ENCODE measurements around the gene EGLN3. TPM values are rescaled to one million over a fixed set of nuclear protein-coding genes. Genes with fewer than 3 reads are reported as not detected.
"Not testable (repeated sequence)": the region's sequence is repeated elsewhere in the genome, so short reads cannot be mapped to it uniquely, and the experiment has no call there.

Gene EGLN3
- total RNA-seq, 6 donors from 2014 or later = 2.9 to 12.6 (median 8.5) TPM

DNA sequence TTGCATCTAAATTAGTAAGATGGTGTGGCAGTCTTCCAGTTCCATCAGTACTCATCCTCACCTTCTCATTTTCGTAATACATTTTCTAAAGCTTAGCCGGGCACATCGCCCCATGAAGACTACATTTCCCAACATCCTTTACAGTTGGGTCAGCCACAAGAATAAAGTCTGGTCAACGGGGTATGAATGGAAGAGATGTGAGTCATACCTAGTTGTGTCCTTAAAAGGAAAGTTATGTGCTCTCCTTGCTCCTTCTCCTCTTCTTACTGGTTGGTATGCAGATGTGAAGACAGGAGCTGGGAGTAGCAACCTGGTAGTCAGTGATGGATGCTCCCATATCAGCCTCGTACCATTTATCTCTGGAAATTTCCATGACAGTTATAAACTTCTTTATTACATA lies 35.9 kb upstream of the EGLN3 start:
- no peaks in the 10 kb centered on the region for H3K4me1 ChIP-seq
- ATAC-seq (ENCODE audit: low FRiP score in 2 of 2) (peak in 1 of 2 donors; percentile 32), DNase-seq (no peak)
- H3K27ac ChIP-seq = no peak overlapping the region
- TF ChIP-seq POLR2AphosphoS5 (IDR thresholded peaks at IDR 0.05) (no peak), POLR2A (IDR thresholded peaks at IDR 0.05) (no peak), EP300 (IDR thresholded peaks at IDR 0.05) (no peak)
- TF ChIP-seq, protein P1, sequence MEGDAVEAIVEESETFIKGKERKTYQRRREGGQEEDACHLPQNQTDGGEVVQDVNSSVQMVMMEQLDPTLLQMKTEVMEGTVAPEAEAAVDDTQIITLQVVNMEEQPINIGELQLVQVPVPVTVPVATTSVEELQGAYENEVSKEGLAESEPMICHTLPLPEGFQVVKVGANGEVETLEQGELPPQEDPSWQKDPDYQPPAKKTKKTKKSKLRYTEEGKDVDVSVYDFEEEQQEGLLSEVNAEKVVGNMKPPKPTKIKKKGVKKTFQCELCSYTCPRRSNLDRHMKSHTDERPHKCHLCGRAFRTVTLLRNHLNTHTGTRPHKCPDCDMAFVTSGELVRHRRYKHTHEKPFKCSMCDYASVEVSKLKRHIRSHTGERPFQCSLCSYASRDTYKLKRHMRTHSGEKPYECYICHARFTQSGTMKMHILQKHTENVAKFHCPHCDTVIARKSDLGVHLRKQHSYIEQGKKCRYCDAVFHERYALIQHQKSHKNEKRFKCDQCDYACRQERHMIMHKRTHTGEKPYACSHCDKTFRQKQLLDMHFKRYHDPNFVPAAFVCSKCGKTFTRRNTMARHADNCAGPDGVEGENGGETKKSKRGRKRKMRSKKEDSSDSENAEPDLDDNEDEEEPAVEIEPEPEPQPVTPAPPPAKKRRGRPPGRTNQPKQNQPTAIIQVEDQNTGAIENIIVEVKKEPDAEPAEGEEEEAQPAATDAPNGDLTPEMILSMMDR (IDR thresholded peaks at IDR 0.05) = no peak
- 82 to 84% methylated on average over 5 of the region's 5 CpGs for WGBS, 2 donors
- H3K9me3 ChIP-seq = peaks cover 0 to 4% (median 0%) of the 10 kb centered on the region in 4 donors
- H3K27me3 ChIP-seq = no peaks in the 10 kb centered on the region
- H3K36me3 ChIP-seq = no peaks in the 10 kb centered on the region
- H3K4me3 ChIP-seq = no peak overlapping the region

GRCh38 chr14:33985242-33985641 lies 34.4 kb upstream of the EGLN3 start:
- Histone ChIP-seq H3K27me3 (no peaks in the 10 kb centered on the region), H3K27ac (no peak overlapping the region), H3K4me3 (no peak overlapping the region), H3K9me3 (peaks cover 0 to 4% (median 0%) of the 10 kb centered on the region in 4 donors), H3K36me3 (no peaks in the 10 kb centered on the region), H3K4me1 (no peaks in the 10 kb centered on the region)
- WGBS, 2 donors = 82 to 92% methylated on average over 2 of the region's 2 CpGs
- ATAC-seq (ENCODE audit: low FRiP score in 2 of 2) = no peak
- DNase-seq = no peak
- TF ChIP-seq, protein P1 (IDR thresholded peaks at IDR 0.05) = no peak
- TF ChIP-seq EP300 (IDR thresholded peaks at IDR 0.05) = no peak
- TF ChIP-seq POLR2AphosphoS5 (IDR thresholded peaks at IDR 0.05) = no peak

GRCh38 chr14:33979613-33980276 lies 28.9 kb upstream of the EGLN3 start:
- Histone ChIP-seq H3K27me3 (no peaks in the 10 kb centered on the region), H3K27ac (no peak overlapping the region), H3K9me3 (no peaks in the 10 kb centered on the region), H3K4me3 (no peak overlapping the region), H3K4me1 (no peaks in the 10 kb centered on the region), H3K36me3 (no peaks in the 10 kb centered on the region)
- WGBS, 2 donors = 68 to 76% methylated on average over 7 of the region's 7 CpGs
- ATAC-seq (ENCODE audit: low FRiP score in 2 of 2) (no peak), DNase-seq (no peak)
- TF ChIP-seq POLR2AphosphoS5 (IDR thresholded peaks at IDR 0.05) (no peak), EP300 (IDR thresholded peaks at IDR 0.05) (no peak), POLR2A (IDR thresholded peaks at IDR 0.05) (no peak)
- TF ChIP-seq, protein P1 (IDR thresholded peaks at IDR 0.05) = no peak

DNA sequence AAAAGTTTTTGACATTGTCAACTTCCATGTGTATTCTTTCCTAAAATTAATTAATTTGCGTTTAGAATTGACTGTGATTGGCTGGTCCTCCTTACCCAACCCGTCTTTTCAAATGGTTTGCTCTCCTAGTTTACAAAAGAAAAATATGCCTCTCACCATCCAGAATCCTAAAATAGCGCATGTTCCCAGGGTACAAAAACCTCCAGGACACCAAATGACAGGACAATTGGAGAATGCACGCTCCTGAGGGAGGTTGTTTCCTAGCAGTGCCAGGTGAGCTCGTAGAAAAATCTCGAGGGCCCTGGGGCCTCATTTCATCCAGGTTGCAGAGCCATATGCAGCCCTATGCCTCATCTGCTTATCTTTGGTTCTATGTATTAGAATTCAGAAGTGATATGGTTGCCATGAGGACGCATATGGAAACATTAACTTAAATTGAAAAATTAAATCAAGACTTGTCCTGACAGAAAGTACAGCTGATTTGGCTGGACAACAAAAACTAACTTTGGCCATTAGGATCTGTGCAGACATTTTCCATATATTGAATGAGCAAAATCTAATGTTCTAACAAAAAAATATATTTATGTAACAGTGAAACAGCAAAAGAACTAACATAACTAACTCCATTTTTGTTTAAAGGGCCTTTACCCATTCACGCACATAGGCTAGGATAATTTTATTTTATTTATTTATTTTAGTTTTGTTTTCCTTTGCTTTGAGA lies 28.2 kb upstream of the EGLN3 start:
- H3K27ac ChIP-seq = no peak overlapping the region
- no peaks in the 10 kb centered on the region for H3K4me1 ChIP-seq
- TF ChIP-seq POLR2AphosphoS5 (IDR thresholded peaks at IDR 0.05) (no peak), POLR2A (IDR thresholded peaks at IDR 0.05) (no peak)
- H3K9me3 ChIP-seq = no peaks in the 10 kb centered on the region
- 84 to 87% methylated on average over 8 of the region's 8 CpGs for WGBS, 2 donors
- H3K27me3 ChIP-seq = no peaks in the 10 kb centered on the region
- H3K36me3 ChIP-seq = no peaks in the 10 kb centered on the region
- no peak overlapping the region for H3K4me3 ChIP-seq
- no peak for DNase-seq
- ATAC-seq (ENCODE audit: low FRiP score in 2 of 2) = no peak

DNA sequence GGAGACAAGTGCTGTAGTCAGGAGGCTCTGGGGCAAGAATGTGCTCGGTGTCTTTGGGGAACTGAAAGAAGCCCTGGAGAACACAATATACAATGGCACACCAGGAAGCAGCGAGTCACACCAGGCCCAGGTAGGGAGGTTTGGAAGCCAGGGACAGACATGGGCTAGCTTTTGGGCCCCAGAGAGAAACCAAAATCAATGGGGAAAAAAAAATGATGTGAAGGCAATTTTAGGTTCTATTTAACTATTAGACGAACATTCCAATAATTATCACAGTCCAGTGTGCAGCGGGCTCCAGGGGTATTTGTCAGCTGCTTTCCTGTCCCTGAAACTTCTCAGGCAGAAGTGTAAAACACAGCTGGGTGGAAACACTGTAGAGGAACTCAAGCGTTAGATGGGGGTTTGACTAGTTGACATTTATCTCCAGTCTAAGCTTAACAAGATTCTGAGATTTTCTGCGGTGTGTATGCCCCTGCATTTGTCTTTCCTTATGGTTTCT lies 21.8 kb upstream of the EGLN3 start:
- no peak overlapping the region for H3K4me3 ChIP-seq
- ATAC-seq (ENCODE audit: low FRiP score in 2 of 2) = no peak
- no peak for DNase-seq
- H3K27me3 ChIP-seq = no peaks in the 10 kb centered on the region
- no peaks in the 10 kb centered on the region for H3K36me3 ChIP-seq
- H3K27ac ChIP-seq = no peak overlapping the region
- no peak for TF ChIP-seq EP300 (IDR thresholded peaks at IDR 0.05)
- TF ChIP-seq, protein P1 (IDR thresholded peaks at IDR 0.05) = no peak
- TF ChIP-seq POLR2AphosphoS5 (IDR thresholded peaks at IDR 0.05) = no peak
- TF ChIP-seq POLR2A (IDR thresholded peaks at IDR 0.05) = no peak
- H3K9me3 ChIP-seq = peaks cover 0 to 7% (median 3%) of the 10 kb centered on the region in 4 donors
- 82% methylated on average over 6 of the region's 6 CpGs for WGBS, 2 donors
- H3K4me1 ChIP-seq = no peaks in the 10 kb centered on the region

- 94 to 100% methylated on average over 1 of the region's 1 CpG for WGBS, 2 donors
- ATAC-seq (ENCODE audit: low FRiP score in 2 of 2); DNase-seq; H3K4me3 ChIP-seq; H3K4me1 ChIP-seq; H3K9me3 ChIP-seq; H3K27ac ChIP-seq; H3K27me3 ChIP-seq; H3K36me3 ChIP-seq: not testable (repeated sequence)
Observed at GRCh38 chr14:33969846-33970245, 19.0 kb upstream of the EGLN3 start.

All from upper lobe of left lung (tissue), 6 donors.